ENCODE data around the gene RNF212. TPM values are rescaled to one million over a fixed set of nuclear protein-coding genes. Genes with fewer than 3 reads are reported as not detected.

Gene RNF212
- total and polyA plus RNA-seq, 10 of the 15 experiments (the other 5 are each of a cell fraction or from before 2014, with no cell fraction given): not detected

DNA sequence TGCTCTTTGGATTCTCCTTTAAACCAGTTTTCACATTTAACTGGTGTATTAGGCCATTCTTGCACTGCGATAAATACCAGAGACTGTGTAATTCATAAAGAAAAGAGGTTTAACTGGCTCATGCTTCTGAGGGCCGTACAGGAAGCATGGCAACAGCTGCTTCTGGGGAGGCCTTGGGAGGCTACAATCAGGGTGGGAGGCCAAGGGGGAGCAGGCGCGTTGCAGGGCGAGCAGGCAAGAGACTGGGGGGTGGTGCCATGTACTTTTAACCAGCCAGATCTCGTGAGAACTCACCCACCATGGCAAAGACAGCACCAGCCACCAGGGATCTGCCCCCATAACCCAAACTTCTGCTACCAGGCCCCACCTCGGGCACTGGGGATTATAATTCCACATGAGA lies 38.1 kb downstream of the RNF212 start (continued):
- TF ChIP-seq, protein P1, sequence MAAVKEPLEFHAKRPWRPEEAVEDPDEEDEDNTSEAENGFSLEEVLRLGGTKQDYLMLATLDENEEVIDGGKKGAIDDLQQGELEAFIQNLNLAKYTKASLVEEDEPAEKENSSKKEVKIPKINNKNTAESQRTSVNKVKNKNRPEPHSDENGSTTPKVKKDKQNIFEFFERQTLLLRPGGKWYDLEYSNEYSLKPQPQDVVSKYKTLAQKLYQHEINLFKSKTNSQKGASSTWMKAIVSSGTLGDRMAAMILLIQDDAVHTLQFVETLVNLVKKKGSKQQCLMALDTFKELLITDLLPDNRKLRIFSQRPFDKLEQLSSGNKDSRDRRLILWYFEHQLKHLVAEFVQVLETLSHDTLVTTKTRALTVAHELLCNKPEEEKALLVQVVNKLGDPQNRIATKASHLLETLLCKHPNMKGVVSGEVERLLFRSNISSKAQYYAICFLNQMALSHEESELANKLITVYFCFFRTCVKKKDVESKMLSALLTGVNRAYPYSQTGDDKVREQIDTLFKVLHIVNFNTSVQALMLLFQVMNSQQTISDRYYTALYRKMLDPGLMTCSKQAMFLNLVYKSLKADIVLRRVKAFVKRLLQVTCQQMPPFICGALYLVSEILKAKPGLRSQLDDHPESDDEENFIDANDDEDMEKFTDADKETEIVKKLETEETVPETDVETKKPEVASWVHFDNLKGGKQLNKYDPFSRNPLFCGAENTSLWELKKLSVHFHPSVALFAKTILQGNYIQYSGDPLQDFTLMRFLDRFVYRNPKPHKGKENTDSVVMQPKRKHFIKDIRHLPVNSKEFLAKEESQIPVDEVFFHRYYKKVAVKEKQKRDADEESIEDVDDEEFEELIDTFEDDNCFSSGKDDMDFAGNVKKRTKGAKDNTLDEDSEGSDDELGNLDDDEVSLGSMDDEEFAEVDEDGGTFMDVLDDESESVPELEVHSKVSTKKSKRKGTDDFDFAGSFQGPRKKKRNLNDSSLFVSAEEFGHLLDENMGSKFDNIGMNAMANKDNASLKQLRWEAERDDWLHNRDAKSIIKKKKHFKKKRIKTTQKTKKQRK (IDR thresholded peaks at IDR 0.05; ENCODE audit: low read depth, low read length): no peak
- TF ChIP-seq TBL1XR1 (IDR thresholded peaks at IDR 0.05; ENCODE audit: low read depth, low read length) (no peak), FOS (IDR thresholded peaks at IDR 0.05; ENCODE audit: borderline replicate concordance, extremely low read depth, insufficient read length) (no peak)
- TF ChIP-seq, protein P2, sequence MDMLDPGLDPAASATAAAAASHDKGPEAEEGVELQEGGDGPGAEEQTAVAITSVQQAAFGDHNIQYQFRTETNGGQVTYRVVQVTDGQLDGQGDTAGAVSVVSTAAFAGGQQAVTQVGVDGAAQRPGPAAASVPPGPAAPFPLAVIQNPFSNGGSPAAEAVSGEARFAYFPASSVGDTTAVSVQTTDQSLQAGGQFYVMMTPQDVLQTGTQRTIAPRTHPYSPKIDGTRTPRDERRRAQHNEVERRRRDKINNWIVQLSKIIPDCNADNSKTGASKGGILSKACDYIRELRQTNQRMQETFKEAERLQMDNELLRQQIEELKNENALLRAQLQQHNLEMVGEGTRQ (IDR thresholded peaks at IDR 0.05; ENCODE audit: borderline replicate concordance, low read depth, low read length): no peak

DNA sequence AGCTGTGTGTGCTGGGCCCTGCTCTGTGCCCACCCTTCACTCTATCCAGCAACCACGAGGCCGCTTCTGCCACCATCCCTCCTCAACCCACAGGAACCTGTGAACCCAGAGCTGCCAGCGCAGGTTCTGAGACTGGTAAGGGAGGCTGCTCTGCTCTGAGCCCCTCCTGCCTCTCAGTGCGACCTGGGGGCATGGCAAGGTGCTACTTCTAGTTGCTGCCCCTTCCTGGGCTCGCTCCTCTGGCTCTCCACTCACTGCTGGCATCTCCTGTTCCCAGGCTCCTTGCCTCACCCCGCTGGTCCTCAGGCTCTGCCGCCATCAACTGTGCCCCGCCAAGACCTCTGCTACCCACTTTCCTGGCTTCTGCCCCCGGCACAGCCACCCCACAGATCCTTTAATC lies 39.3 kb downstream of the RNF212 start:
- Histone ChIP-seq H3K27me3 (replicated peaks in 1 of 2; ENCODE audit: control insufficient read depth in 2 of 2, insufficient read depth in 2 of 2, low read length in 1 of 2) (no peaks in the 10 kb centered on the region), H3K79me2 (ENCODE audit: control insufficient read depth, insufficient read depth, low read length) (no peaks in the 10 kb centered on the region), H3K27ac (ENCODE audit: control insufficient read depth, insufficient read depth) (no peak overlapping the region), H3K36me3 (ENCODE audit: control insufficient read depth in 2 of 2, insufficient read depth in 2 of 2, low read length in 1 of 2) (no peaks in the 10 kb centered on the region), H4K20me1 (ENCODE audit: control insufficient read depth, insufficient read depth) (no peaks in the 10 kb centered on the region), H3K4me3 (no peak overlapping the region), H3K9ac (ENCODE audit: control insufficient read depth, insufficient read depth, low read length) (no peak overlapping the region), H3K4me1 (ENCODE audit: control insufficient read depth, insufficient read depth, low read length) (no peaks in the 10 kb centered on the region), H3K9me3 (replicated peaks; ENCODE audit: control insufficient read depth, insufficient read depth, low read length) (no peaks in the 10 kb centered on the region; the same call in 2 of the 3 replicates), H3K4me2 (ENCODE audit: control insufficient read depth, insufficient read depth) (no peak overlapping the region), H2AFZ (ENCODE audit: control insufficient read depth, low read depth, low read length) (no peak overlapping the region)
- intact Hi-C loops (cut with micrococcal nuclease; ENCODE audit: unreplicated experiment) (no loop called here), in situ Hi-C loops (cut with MboI) (no loop called here)
- ChIA-PET POLR2A (no interaction called here), SMC1A (ENCODE audit: uncharacterized antibody, unreplicated experiment) (no interaction called here), CTCF (no interaction called here), RAD21 (ENCODE audit: unreplicated experiment) (no interaction called here)
- ATAC-seq: no peak
- 27% methylated on average over 9 of the region's 9 CpGs for WGBS (ENCODE audit: insufficient coverage, insufficient replicate concordance, low lambda C conversion rate, missing lambda C conversion rate)
- BruUV-seq (replicated peaks): no TSS peak
- FAIRE-seq: no peak
- DNase-seq (ENCODE audit: low read depth, low spot score): no peak
- no peak for TF ChIP-seq TARDBP (IDR thresholded peaks at IDR 0.05; ENCODE audit: borderline replicate concordance)
- no peak for TF ChIP-seq MYB (IDR thresholded peaks at IDR 0.05; ENCODE audit: borderline replicate concordance, low read depth, low read length)
- TF ChIP-seq RCOR1 (conservative IDR thresholded peaks at IDR 0.05; ENCODE audit: low read depth, low read length): no peak
- no peak for TF ChIP-seq TCF12 (IDR thresholded peaks at IDR 0.05; ENCODE audit: low read depth, low read length)
- no peak for TF ChIP-seq MTA3 (IDR thresholded peaks at IDR 0.05; ENCODE audit: borderline replicate concordance, low read length)
- TF ChIP-seq KAT2A (conservative IDR thresholded peaks at IDR 0.05; ENCODE audit: control insufficient read depth, low read depth, low read length): no peak
- TF ChIP-seq ZSCAN29 (IDR thresholded peaks at IDR 0.05): no peak
- TF ChIP-seq, protein P3, sequence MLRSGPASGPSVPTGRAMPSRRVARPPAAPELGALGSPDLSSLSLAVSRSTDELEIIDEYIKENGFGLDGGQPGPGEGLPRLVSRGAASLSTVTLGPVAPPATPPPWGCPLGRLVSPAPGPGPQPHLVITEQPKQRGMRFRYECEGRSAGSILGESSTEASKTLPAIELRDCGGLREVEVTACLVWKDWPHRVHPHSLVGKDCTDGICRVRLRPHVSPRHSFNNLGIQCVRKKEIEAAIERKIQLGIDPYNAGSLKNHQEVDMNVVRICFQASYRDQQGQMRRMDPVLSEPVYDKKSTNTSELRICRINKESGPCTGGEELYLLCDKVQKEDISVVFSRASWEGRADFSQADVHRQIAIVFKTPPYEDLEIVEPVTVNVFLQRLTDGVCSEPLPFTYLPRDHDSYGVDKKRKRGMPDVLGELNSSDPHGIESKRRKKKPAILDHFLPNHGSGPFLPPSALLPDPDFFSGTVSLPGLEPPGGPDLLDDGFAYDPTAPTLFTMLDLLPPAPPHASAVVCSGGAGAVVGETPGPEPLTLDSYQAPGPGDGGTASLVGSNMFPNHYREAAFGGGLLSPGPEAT (IDR thresholded peaks at IDR 0.05; ENCODE audit: low read depth): no peak
- TF ChIP-seq ESRRA (IDR thresholded peaks at IDR 0.05; ENCODE audit: low read length): no peak
- no peak for TF ChIP-seq NFYB (IDR thresholded peaks at IDR 0.05; ENCODE audit: insufficient read depth, low read depth, low read length)
- no peak for TF ChIP-seq EED (IDR thresholded peaks at IDR 0.05; ENCODE audit: low read depth)
- TF ChIP-seq, protein P2 (IDR thresholded peaks at IDR 0.05; ENCODE audit: borderline replicate concordance, low read depth, low read length): no peak
- TF ChIP-seq HCFC1 (IDR thresholded peaks at IDR 0.05; ENCODE audit: low read length): no peak
- TF ChIP-seq TBL1XR1 (IDR thresholded peaks at IDR 0.05; ENCODE audit: low read depth, low read length): no peak
- TF ChIP-seq NRF1 (conservative IDR thresholded peaks at IDR 0.05; ENCODE audit: low read depth, low read length): no peak
- no peak for TF ChIP-seq FOXK2 (IDR thresholded peaks at IDR 0.05)

Data from GM12878 (cell line).